ENCODE results near the gene DACH1.

DACH1 gene

GRCh38 chr13:71774863-71775262, 92.1 kb downstream of the DACH1 start:
- DNase-seq (ENCODE audit: low read depth): no peak

GRCh38 chr13:71773531-71773930, 93.5 kb downstream of the DACH1 start:
- DNase-seq (ENCODE audit: low read depth): no peak

DNA sequence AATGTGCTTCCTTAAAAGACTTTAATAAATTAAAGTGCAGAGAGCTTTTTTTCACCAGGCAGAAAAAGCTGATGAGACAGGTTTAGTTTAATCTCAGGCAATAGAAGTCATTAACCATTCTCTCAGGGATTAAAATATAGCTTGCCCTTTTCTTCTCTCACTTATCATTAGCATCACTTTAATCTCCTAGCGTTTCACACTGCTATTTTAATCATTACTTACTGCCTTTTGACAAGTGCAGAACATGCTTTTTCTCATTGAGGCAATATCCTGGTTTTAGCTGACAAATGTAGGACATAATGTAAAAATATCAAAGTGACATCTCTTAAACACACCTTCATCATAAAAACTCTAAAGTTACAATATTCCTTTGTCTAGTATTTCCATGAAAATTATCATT, 94.6 kb downstream of the DACH1 start:
- no peak for DNase-seq (ENCODE audit: low read depth)

GRCh38 chr13:71771144-71771543, 95.9 kb downstream of the DACH1 start:
- DNase-seq (ENCODE audit: low read depth): no peak

DNA sequence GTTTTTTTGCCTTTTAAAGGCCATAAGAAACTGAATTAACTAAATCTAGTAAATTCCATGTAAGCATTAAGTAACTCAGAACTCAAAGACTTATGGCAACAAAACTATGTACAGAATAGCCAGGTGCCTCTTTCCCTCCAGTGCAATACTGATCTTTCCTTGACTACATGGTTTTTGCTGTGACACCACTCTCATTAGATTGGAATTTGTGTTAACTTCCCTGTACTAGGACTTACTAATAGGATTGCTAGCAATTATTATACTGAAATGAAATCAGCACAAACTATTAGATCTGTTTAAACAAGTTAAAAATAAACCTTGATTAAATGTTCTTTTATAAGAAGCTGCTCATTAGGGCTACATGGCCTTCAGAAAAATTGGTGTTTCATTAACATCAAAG, 96.3 kb downstream of the DACH1 start:
- no peak for DNase-seq (ENCODE audit: low read depth)

DNA sequence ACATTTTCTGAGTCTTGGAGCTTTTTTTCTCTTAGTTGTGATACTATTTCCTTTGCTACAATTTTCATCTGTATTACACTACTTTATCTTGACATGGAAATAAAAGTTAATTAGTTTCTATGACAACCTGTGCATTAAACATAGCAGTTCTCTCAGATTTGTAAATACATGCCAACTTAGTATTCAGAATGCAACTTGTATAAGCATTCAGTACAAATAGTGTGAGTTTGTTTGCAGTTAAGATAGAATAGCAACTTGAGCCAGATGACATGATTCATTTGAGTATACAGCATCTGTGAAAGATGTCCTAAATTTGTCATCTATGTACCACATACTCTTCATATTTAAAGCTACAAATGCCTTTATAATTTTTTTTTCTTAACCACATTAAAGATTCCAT, 98.1 kb downstream of the DACH1 start:
- no peak for DNase-seq (ENCODE audit: low read depth)

DNA sequence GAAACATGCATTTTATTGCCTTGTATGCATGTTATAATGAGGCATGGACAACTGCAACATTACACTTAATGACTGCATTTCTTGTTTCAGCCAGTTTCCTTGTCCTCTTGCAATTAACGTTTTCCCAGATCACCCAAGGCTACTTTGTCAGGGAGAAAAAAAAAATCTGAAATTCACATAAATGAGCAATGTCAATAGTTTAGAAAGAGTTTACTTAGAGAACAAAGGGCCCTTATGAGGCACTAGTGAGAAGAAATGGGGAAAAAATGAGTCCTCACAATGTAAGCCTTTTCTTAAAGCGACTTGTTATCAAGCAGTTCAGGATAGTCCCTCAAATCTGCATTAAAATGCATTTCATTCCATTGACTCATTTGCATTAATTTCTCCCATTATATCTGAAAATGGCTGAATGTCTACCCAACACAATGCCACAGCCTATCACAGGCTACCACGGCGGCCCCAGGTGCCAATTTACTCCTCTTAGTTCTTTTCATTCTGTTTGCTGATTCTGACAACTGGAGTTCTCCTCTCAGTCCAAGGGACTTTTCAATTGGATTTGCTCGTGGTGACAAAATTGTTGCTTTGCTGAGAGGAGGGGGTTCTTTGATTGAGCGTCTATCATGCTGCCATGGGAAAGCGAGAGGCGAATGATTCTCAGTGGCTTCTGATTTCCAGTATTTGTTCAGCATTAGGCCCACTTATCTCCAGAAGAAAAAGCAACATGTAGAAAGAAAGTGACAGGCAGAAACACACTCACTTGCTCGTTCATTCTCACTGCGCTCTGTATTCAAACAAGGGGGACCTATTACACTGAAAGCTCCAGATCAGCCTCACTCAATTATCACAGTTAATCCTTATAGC, 107.1 kb downstream of the DACH1 start:
- no peak for DNase-seq (ENCODE audit: low read depth)

GRCh38 chr13:71758828-71759227, 108.2 kb downstream of the DACH1 start:
- DNase-seq (ENCODE audit: low read depth): no peak

DNA sequence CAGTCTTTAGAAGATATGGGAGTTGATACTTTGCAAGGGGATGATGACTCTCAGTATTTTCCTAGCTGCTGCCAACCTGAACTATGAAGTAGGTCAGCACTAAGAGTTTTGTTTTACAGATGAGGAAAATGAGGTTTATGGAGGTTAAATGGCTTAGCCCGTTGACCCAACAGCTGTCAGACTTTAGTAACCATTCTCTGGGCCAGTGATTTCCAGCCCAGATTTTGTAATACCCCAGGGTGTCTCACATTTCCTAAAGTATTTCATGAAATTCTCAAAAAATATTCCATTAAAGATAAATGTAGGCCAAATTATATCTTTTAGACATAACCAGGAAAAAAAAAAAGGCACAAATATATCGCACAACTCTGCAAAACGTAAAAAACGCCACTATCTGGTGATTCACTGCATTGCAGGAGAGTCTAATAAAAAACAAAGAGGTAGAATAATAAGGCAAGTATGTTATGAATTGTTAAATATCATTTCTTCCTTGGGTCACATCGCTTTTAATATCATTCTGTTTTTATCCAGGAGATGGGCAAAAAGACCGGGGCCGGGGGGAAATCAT, 112.5 kb downstream of the DACH1 start:
- no peak for DNase-seq (ENCODE audit: low read depth)

DNA sequence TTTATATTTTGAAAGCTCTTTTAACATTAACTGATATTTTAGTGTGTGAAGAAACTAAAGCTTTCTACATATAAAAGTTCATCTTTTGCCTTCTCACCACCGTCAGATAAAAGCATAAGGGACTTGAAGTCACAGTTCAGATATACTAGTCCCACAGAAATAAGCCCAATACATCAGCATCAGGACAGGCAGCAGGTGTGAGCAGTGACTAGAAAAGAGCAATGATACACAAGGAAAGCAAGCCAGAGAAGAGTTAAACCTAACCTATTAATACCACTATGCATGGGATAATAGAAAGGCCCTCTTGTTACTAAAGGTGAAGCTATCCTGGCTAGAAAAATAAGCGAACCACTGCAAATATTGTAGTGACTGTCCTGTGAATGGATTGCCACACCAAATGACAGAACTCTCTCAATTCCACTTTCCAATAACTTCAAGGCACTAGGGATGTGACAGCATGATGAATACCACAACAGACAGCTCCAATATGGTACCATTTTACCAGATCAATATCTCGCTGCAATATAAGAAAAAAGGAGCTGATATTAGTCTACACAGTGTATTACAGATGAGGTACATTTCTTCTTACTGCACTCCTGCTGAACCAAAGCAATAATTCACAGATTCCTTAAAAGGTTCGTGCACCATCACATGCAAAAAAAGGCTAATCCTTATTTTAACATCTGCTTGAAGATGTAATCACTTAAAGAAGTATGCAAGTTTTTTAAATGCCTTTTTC, 114.1 kb downstream of the DACH1 start:
- no peak for DNase-seq (ENCODE audit: low read depth)

DNA sequence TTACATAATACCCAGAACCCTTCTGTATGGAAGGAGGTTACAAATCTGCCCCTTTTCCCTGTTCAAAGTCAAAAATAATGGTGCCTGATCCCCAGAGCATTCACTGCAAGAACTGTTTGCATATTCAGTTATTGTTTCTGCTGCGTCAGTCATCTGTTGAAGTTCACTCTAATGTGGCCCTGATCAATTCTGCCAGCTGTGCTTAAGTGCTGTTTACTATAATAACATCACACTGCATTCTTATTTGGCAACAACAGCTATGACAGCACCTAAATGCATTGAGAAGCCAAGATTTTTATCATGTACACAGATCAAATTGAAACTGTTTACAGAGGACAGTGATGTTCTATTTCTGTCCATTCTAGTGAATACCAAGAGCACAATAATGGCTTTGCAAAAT, 115.9 kb downstream of the DACH1 start:
- no peak for DNase-seq (ENCODE audit: low read depth)

DNA sequence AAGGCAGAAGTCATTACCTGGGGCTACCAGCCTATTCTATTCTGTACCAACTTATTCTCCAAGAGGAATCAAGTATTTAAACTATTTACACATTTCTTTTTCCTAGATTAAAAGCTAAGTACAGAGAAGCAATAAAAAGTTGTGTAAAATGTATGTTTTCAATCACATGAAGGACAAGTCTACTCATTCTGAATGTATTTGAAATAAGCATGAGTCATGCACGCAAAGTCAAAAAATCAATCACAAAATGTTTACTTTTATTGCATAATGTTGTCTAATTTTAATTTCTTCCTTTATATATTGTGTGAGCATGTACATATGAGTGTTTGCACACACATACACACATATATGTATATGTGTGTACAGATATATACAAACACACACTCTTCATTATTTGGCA, 136.7 kb downstream of the DACH1 start:
- DNase-seq (ENCODE audit: low read depth): no peak

GRCh38 chr13:71729441-71729840, 137.6 kb downstream of the DACH1 start:
- DNase-seq (ENCODE audit: low read depth): no peak

GRCh38 chr13:71727662-71728061, 139.3 kb downstream of the DACH1 start:
- no peak for DNase-seq (ENCODE audit: low read depth)

DNA sequence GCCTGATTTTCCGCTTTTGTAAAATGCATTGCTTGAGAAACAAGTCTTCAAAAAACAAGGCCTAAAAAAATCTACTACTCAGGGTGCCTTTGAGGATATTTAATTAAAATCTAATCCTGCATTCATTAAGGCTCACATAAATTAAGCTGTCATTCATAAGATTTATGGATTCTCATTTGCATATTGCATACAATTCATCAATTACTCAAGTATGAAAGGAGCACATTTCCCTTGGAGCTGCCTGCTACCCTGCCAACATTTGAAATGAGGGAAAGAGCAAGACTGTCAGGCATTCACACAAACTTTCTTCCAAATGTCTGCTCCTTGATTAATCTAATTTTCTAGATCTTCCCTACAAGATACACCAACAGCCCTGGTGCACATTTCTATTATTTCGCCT, 140.0 kb downstream of the DACH1 start:
- DNase-seq (ENCODE audit: low read depth): no peak

GRCh38 chr13:71722206-71722605, 144.8 kb downstream of the DACH1 start:
- no peak for DNase-seq (ENCODE audit: low read depth)

- DNase-seq (ENCODE audit: low read depth): no peak
Measured at GRCh38 chr13:71721104-71721503, 145.9 kb downstream of the DACH1 start.

DNA sequence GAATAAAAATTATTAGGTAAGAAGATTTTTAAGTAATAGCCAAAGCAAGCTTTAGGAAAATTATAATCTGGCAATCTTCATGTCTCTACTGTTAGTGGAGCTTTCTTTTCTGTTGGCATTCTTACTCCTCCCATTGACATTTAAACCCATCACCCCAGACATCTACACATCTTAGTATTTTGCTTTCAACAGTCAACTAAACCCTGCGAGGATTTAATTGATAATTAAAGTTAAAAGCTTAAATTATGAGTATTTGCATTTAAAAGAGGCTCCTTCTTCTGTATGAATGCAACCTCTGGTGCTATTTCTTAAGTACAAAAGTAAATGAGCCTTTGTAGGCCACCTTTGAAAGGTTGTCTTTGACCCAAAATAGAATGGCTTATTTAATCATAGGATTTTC, 148.1 kb downstream of the DACH1 start:
- no peak for DNase-seq (ENCODE audit: low read depth)

GRCh38 chr13:71714802-71715375, 152.1 kb downstream of the DACH1 start:
- no peak for DNase-seq (ENCODE audit: low read depth)

GRCh38 chr13:71712988-71713653, 153.9 kb downstream of the DACH1 start:
- DNase-seq (ENCODE audit: low read depth): no peak

GRCh38 chr13:71704656-71705055, 162.3 kb downstream of the DACH1 start:
- DNase-seq (ENCODE audit: low read depth): no peak

- no peak for DNase-seq (ENCODE audit: low read depth)
Measured at GRCh38 chr13:71703138-71703537, 163.9 kb downstream of the DACH1 start.
